NCI-H146 treated with DMSO at 0.1 percent for 48 hours (cell line): ENCODE data around the gene RAB7B.

Experiments used
- DNase-seq: peaks from one replicate; lab custom pipeline; 2025; ENCODE audit not compliant: unreplicated experiment; lab: John Stamatoyannopoulos, UW

The RAB7B gene

GRCh38 chr1:205928317-205928716 lies 74.9 kb downstream of the RAB7B start:
- no peak for DNase-seq

- no peak for DNase-seq
Measured at GRCh38 chr1:205927676-205928075, 75.5 kb downstream of the RAB7B start.

DNA sequence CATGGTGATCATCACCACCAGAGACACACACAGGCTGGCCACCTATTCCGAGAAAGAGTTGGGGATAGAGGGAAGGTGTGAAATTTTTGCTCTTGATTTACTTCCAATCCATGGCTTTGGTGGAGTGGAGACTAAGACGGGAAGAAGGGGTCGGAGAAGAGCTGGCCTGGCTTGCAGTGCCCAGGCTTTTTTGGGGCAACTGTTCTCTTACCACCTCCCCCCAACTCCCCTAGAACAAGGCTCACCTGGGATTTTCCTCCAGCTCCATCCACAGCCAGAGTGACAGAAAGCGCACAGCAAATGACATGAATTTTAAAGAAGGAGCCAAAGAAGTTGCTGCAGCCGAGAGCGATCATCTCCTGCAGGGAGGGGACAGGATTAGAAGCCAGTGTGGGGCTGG lies 75.9 kb downstream of the RAB7B start:
- DNase-seq = no peak
